ENCODE data around the gene CDC42.

CDC42 gene

DNA sequence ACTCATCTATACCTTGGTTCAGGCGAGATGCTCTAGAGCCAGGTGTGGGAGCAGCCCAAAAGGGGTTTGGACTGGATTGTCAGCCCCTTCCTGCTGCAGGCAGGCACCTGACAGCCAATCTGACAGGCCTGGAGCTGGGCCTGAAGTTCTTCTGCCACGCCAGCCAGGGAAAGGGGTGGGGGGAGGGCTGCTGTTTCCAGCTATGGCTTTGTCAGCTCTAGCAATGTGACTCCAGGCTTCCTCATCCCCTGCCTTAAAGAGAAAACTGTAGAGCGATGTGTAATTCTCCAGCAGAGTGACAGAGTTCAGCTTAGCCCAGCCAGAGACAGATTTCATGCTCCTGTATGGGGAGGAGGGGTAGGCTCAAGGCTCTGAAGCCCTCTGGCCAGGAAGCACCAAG lies 60.0 kb downstream of the CDC42 start:
- H2AFZ ChIP-seq (ENCODE audit: insufficient read depth, low read length, poor library complexity): no peak overlapping the region
- H4K12ac ChIP-seq (ENCODE audit: low read depth, low read length): no peak overlapping the region
- H3K27ac ChIP-seq (ENCODE audit: low read depth, low read length): no peak overlapping the region
- H2BK12ac ChIP-seq (ENCODE audit: low read length): no peak overlapping the region
- H3K18ac ChIP-seq (ENCODE audit: low read length): no peak overlapping the region
- H3K14ac ChIP-seq (ENCODE audit: low read length): no peak overlapping the region
- no peak overlapping the region for H3K9ac ChIP-seq (ENCODE audit: low read length)
- no peak overlapping the region for H2AK5ac ChIP-seq (ENCODE audit: low read length)
- no peak overlapping the region for H3K4me3 ChIP-seq (ENCODE audit: low read depth, low read length)
- H3K79me1 ChIP-seq (ENCODE audit: low read length): peaks cover 4% of the 10 kb centered on the region
- H4K91ac ChIP-seq (ENCODE audit: low read depth, low read length): no peak overlapping the region
- no peak overlapping the region for H3K23ac ChIP-seq (ENCODE audit: low read length)
- no peak overlapping the region for H2BK120ac ChIP-seq (ENCODE audit: insufficient read depth, low read length, poor library complexity)
- no peaks in the 10 kb centered on the region for H3K9me3 ChIP-seq (ENCODE audit: insufficient read depth, low read depth, low read length)
- H2BK5ac ChIP-seq (ENCODE audit: low read depth, low read length, poor library complexity): no peak overlapping the region
- no CpG with 5 or more reads among the region's 3 CpGs for WGBS (ENCODE audit: extremely low coverage, insufficient coverage, insufficient read length)
- H3K79me2 ChIP-seq (ENCODE audit: control insufficient read depth, insufficient read depth, low read length, poor library complexity): peaks cover 6% of the 10 kb centered on the region
- no peak for DNase-seq
- peaks cover 22 to 30% of the 10 kb centered on the region in 2 experiments for H3K36me3 ChIP-seq (ENCODE audit: control insufficient read depth in 1 of 2, insufficient read depth in 2 of 2, low read length in 2 of 2)
- H3K27me3 ChIP-seq (ENCODE audit: insufficient read depth, low read length): no peaks in the 10 kb centered on the region
- H3K4ac ChIP-seq (ENCODE audit: low read depth, low read length): no peak overlapping the region
- H4K8ac ChIP-seq (ENCODE audit: low read depth, low read length): no peak overlapping the region
- no peak overlapping the region for H3K4me2 ChIP-seq (ENCODE audit: low read length)
- peaks cover 37 to 40% of the 10 kb centered on the region in 2 experiments for H3K4me1 ChIP-seq (ENCODE audit: control insufficient read depth in 1 of 2, insufficient read depth in 2 of 2, low read length in 2 of 2)

DNA sequence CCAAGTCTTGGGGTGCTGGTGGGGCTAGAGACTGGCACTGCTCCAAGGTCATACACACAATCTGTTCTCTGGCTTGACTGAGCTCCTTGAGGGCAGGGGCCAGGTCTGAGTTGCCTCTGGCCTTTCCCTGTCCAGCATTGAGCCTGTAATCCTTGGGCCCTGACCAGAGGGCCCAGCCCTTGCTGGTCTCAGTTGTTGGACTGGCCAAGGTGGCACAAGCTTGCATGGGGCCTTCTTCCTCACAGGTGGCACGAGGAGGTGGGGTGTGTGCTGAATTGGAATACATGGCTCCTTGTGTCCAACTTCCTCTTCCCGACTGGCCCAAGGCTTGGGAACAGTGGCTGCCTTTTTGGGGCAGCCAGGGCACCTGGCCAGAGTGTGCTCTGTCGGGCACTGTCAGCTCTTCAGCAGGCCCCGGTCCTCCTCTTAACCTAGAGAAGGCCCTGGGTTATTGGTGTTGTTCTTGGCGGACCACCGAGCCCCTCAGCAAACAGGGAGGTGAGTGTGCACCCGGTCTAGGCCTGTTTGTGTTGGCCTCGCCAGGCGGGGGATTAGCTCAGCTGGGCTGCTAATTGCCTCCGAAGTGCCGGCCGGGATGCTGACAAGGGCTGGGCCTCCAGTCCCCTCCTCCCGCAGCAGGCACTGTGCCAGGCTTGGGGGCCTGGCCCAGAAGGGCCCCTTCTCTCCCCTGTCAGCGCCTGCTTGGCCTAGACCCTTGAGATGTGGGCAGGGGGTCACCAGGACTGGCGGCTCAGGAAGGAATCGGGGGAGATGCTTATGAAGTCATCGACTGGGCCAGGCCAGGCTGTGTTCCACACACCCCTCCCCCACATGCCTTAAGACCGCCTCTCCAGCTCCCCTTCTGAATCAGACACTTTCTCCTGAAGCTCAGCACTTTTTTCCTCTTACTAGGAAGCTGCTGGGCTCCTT lies 61.8 kb downstream of the CDC42 start:
- no peak overlapping the region for H3K9ac ChIP-seq (ENCODE audit: low read length)
- no peak for DNase-seq
- peaks cover 4% of the 10 kb centered on the region for H3K79me1 ChIP-seq (ENCODE audit: low read length)
- H3K9me3 ChIP-seq (ENCODE audit: insufficient read depth, low read depth, low read length): no peaks in the 10 kb centered on the region
- H2BK5ac ChIP-seq (ENCODE audit: low read depth, low read length, poor library complexity): no peak overlapping the region
- H4K12ac ChIP-seq (ENCODE audit: low read depth, low read length): no peak overlapping the region
- peak overlapping the region; percentile 21 for H3K4ac ChIP-seq (ENCODE audit: low read depth, low read length)
- H2AFZ ChIP-seq (ENCODE audit: insufficient read depth, low read length, poor library complexity): no peak overlapping the region
- H3K23ac ChIP-seq (ENCODE audit: low read length): no peak overlapping the region
- H3K4me1 ChIP-seq (ENCODE audit: control insufficient read depth in 1 of 2, insufficient read depth in 2 of 2, low read length in 2 of 2): peaks cover 33 to 34% of the 10 kb centered on the region in 2 experiments
- peak overlapping the region; percentile 31 for H3K14ac ChIP-seq (ENCODE audit: low read length)
- H3K27ac ChIP-seq (ENCODE audit: low read depth, low read length): peak overlapping the region; percentile 5
- WGBS (ENCODE audit: extremely low coverage, insufficient coverage, insufficient read length): no CpG with 5 or more reads among the region's 18 CpGs
- no peak overlapping the region for H3K4me2 ChIP-seq (ENCODE audit: low read length)
- no peak overlapping the region for H4K8ac ChIP-seq (ENCODE audit: low read depth, low read length)
- no peak overlapping the region for H2AK5ac ChIP-seq (ENCODE audit: low read length)
- no peak overlapping the region for H2BK12ac ChIP-seq (ENCODE audit: low read length)
- H3K79me2 ChIP-seq (ENCODE audit: control insufficient read depth, insufficient read depth, low read length, poor library complexity): peaks cover 6% of the 10 kb centered on the region
- H3K36me3 ChIP-seq (ENCODE audit: control insufficient read depth in 1 of 2, insufficient read depth in 2 of 2, low read length in 2 of 2): peaks cover 32 to 34% of the 10 kb centered on the region in 2 experiments
- H3K27me3 ChIP-seq (ENCODE audit: insufficient read depth, low read length): no peaks in the 10 kb centered on the region
- no peak overlapping the region for H4K91ac ChIP-seq (ENCODE audit: low read depth, low read length)
- H3K4me3 ChIP-seq (ENCODE audit: low read depth, low read length): no peak overlapping the region
- H3K18ac ChIP-seq (ENCODE audit: low read length): peak overlapping the region; percentile 78
- H2BK120ac ChIP-seq (ENCODE audit: insufficient read depth, low read length, poor library complexity): no peak overlapping the region

DNA sequence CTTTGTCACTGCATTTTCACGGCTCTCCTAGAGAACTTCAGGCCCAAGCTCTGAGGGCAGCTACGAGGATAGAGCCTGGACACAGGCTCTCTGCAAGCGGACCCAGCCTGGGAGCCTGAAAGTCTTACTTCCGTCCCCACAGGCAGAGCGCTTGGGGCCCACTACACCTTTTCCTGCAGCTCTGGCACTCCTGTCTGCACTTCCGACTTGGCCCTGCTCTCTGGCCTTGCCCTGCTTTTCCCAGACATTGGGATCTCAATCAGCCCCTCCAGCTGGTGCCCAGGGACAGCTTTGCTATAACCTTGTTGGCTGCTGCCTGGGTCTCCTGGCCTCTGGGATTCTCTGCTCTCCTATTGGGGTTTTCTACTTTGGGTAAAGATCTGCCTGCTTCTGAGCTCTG lies 62.8 kb downstream of the CDC42 start:
- Histone ChIP-seq H3K9ac (ENCODE audit: low read length) (no peak overlapping the region), H4K8ac (ENCODE audit: low read depth, low read length) (no peak overlapping the region), H3K18ac (ENCODE audit: low read length) (no peak overlapping the region), H2AFZ (ENCODE audit: insufficient read depth, low read length, poor library complexity) (no peak overlapping the region), H2BK5ac (ENCODE audit: low read depth, low read length, poor library complexity) (no peak overlapping the region), H3K27me3 (ENCODE audit: insufficient read depth, low read length) (no peaks in the 10 kb centered on the region), H3K4me1 (ENCODE audit: control insufficient read depth in 1 of 2, insufficient read depth in 2 of 2, low read length in 2 of 2) (peaks cover 33 to 34% of the 10 kb centered on the region in 2 experiments), H4K91ac (ENCODE audit: low read depth, low read length) (no peak overlapping the region), H3K9me3 (ENCODE audit: insufficient read depth, low read depth, low read length) (no peaks in the 10 kb centered on the region), H3K36me3 (ENCODE audit: control insufficient read depth in 1 of 2, insufficient read depth in 2 of 2, low read length in 2 of 2) (peaks cover 39 to 40% of the 10 kb centered on the region in 2 experiments), H4K12ac (ENCODE audit: low read depth, low read length) (no peak overlapping the region), H3K4ac (ENCODE audit: low read depth, low read length) (peak overlapping the region; percentile 11), H2AK5ac (ENCODE audit: low read length) (no peak overlapping the region), H3K79me2 (ENCODE audit: control insufficient read depth, insufficient read depth, low read length, poor library complexity) (peaks cover 6% of the 10 kb centered on the region), H2BK120ac (ENCODE audit: insufficient read depth, low read length, poor library complexity) (no peak overlapping the region), H2BK12ac (ENCODE audit: low read length) (no peak overlapping the region), H3K14ac (ENCODE audit: low read length) (no peak overlapping the region), H3K79me1 (ENCODE audit: low read length) (peaks cover 4% of the 10 kb centered on the region), H3K27ac (ENCODE audit: low read depth, low read length) (no peak overlapping the region), H3K4me3 (ENCODE audit: low read depth, low read length) (no peak overlapping the region), H3K4me2 (ENCODE audit: low read length) (no peak overlapping the region), H3K23ac (ENCODE audit: low read length) (no peak overlapping the region)
- no peak for DNase-seq
- no CpG with 5 or more reads among the region's 6 CpGs for WGBS (ENCODE audit: extremely low coverage, insufficient coverage, insufficient read length)

DNA sequence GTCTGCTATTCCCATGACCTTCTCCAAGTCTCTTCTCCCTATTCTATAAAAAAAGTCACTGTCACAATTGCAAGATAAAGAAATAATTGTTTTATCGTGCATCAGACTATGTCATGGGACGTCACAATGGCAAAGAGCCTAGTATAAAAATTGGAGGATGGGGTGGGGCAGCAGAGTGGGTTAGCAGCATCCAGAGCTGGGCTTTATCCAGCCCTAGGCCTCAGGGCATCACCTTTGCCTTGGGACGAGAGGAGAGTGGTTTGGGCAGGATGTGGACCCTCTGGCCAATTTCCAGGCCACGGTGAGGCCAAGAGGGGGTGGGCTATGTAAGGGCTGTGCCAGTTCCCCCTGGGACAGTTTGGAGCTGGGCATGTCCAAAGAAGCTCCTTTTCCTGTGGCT lies 64.7 kb downstream of the CDC42 start:
- DNase-seq: no peak
- no peaks in the 10 kb centered on the region for H3K27me3 ChIP-seq (ENCODE audit: insufficient read depth, low read length)
- H3K9ac ChIP-seq (ENCODE audit: low read length): no peak overlapping the region
- no CpG with 5 or more reads among the region's 4 CpGs for WGBS (ENCODE audit: extremely low coverage, insufficient coverage, insufficient read length)
- H2BK5ac ChIP-seq (ENCODE audit: low read depth, low read length, poor library complexity): no peak overlapping the region
- H2AFZ ChIP-seq (ENCODE audit: insufficient read depth, low read length, poor library complexity): no peak overlapping the region
- no peak overlapping the region for H3K27ac ChIP-seq (ENCODE audit: low read depth, low read length)
- no peak overlapping the region for H3K4me3 ChIP-seq (ENCODE audit: low read depth, low read length)
- H3K4me2 ChIP-seq (ENCODE audit: low read length): no peak overlapping the region
- H4K91ac ChIP-seq (ENCODE audit: low read depth, low read length): no peak overlapping the region
- no peak overlapping the region for H3K4ac ChIP-seq (ENCODE audit: low read depth, low read length)
- peaks cover 7% of the 10 kb centered on the region for H3K79me1 ChIP-seq (ENCODE audit: low read length)
- H3K9me3 ChIP-seq (ENCODE audit: insufficient read depth, low read depth, low read length): no peaks in the 10 kb centered on the region
- H3K23ac ChIP-seq (ENCODE audit: low read length): no peak overlapping the region
- H3K79me2 ChIP-seq (ENCODE audit: control insufficient read depth, insufficient read depth, low read length, poor library complexity): peaks cover 6% of the 10 kb centered on the region
- H3K4me1 ChIP-seq (ENCODE audit: control insufficient read depth in 1 of 2, insufficient read depth in 2 of 2, low read length in 2 of 2): peaks cover 34% of the 10 kb centered on the region in 2 experiments
- peaks cover 46 to 47% of the 10 kb centered on the region in 2 experiments for H3K36me3 ChIP-seq (ENCODE audit: control insufficient read depth in 1 of 2, insufficient read depth in 2 of 2, low read length in 2 of 2)
- no peak overlapping the region for H2BK120ac ChIP-seq (ENCODE audit: insufficient read depth, low read length, poor library complexity)
- H2AK5ac ChIP-seq (ENCODE audit: low read length): no peak overlapping the region
- no peak overlapping the region for H4K12ac ChIP-seq (ENCODE audit: low read depth, low read length)
- H2BK12ac ChIP-seq (ENCODE audit: low read length): no peak overlapping the region
- no peak overlapping the region for H4K8ac ChIP-seq (ENCODE audit: low read depth, low read length)
- H3K18ac ChIP-seq (ENCODE audit: low read length): no peak overlapping the region
- H3K14ac ChIP-seq (ENCODE audit: low read length): no peak overlapping the region
